Esophagus squamous epithelium (tissue), 4 donors: Measurements from ENCODE around the gene SAMD11.

ENCODE experiments used
- CTCF ChIP-seq, 6 experiments: fragments of 450-650 bp in 4 of 6; fragments of 200-600 bp in 2 of 6; sonication (generic) in 2 of 6; IDR thresholded peaks; one replicate each; pipeline ENCODE4 v1.5.1; 2016 to 2019; ENCODE audit warnings: antibody characterized with exemption in 6 of 6, mild to moderate bottlenecking in 4 of 6, moderate library complexity in 4 of 6
- POLR2A ChIP-seq, 4 donors: fragments of 450-650 bp; IDR thresholded peaks; one replicate each; pipeline ENCODE4 v1.6.1; 2017; ENCODE audit warnings: antibody characterized with exemption in 4 of 4, mild to moderate bottlenecking in 4 of 4, moderate library complexity in 3 of 4

GRCh38 chr1:951364-951763, 27.6 kb downstream of the SAMD11 start:
- TF ChIP-seq POLR2A (IDR thresholded peaks at IDR 0.05) (no peak), CTCF (IDR thresholded peaks at IDR 0.05) (peak in 2 of 6 experiments; percentile 10 to 16)
